ENCODE data around the gene PIGZ. TPM values are rescaled to one million over a fixed set of nuclear protein-coding genes. Genes with fewer than 3 reads are reported as not detected.
A peak's percentile ranks its signal among the peaks of the same experiment; 100 is the strongest.

The PIGZ gene
- total and polyA plus RNA-seq, 2 donors = 2.0 to 3.4 TPM

DNA sequence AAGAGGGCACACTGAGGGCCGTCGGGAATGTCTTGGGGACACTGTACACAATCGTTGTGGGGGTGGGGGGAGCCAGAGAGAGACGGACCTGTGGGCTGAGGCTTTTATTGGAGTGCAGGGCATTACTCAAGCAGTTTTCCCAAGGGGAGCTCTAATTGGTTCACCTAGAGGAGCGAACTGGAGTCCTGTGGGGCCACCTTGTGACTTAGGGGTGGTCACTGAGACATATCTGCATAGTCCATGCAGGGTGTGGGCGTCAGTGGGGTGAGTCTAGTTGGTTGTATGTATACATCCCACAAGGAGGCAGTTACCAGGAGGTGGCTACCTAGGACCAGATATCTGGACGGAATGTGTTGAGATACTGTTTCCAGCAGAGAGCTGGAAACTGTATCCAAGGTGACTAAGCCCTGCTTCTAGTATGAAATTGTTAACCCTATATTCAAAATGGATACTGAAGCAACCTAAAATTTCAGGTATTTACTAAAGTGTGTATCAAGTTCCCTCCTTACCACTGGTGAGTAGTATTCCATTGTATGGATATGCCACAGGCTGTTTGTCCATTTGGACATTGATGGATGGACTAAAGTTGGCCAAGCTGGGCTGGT, 2.6 kb upstream of the PIGZ start:
- no peak overlapping the region for H3K27ac ChIP-seq (ENCODE audit: low read depth in 1 of 2, low read length in 1 of 2)
- peaks cover 5 to 27% of the 10 kb centered on the region in 2 donors for H3K4me1 ChIP-seq (ENCODE audit: control insufficient read depth in 2 of 2, insufficient read depth in 2 of 2, low read length in 2 of 2)
- WGBS = 91% methylated on average over 7 of the region's 7 CpGs
- peaks cover 0 to 43% of the 10 kb centered on the region in 2 donors for H3K27me3 ChIP-seq (ENCODE audit: control insufficient read depth in 2 of 2, insufficient read depth in 1 of 2, low read length in 1 of 2)
- no peaks in the 10 kb centered on the region for H3K36me3 ChIP-seq (ENCODE audit: control insufficient read depth in 2 of 2, insufficient read depth in 2 of 2, low read length in 1 of 2)
- peaks cover 0 to 6% of the 10 kb centered on the region in 2 donors for H3K9me3 ChIP-seq (ENCODE audit: control insufficient read depth in 2 of 2, insufficient read depth in 1 of 2, low read length in 1 of 2)
- no peak overlapping the region for H3K4me3 ChIP-seq (ENCODE audit: low read length in 2 of 2)
- no peak for DNase-seq (ENCODE audit: low read depth in 6 of 9, low spot score in 9 of 9)

DNA sequence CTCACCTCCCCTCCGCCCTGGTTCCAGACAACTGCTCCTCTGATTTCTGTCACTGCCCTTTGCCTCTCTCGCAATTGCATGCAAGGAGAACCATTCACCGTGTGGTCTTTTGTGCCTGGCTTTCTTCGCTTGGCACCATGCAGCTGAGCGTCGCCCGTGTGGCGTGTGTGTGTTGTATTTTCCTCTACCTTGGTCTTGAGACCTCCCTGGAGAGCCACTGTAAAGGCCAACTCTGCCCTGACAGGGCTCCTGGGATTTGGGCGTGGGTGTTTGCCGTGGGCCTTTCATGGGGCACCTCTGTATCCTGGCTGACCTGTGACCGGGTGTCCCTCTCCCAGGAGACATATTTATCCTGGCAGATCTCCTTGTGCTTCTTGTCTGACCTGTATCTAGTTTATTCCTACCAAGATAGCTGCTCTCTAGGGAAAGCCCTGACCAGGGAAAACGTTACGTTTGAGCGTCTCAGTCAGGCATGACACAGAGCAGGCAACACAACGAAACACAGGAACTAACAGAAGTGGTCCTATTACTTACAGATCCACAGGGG, 2.0 kb upstream of the PIGZ start:
- WGBS = 94% methylated on average over 15 of the region's 15 CpGs
- H3K4me3 ChIP-seq (ENCODE audit: low read length in 2 of 2) = no peak overlapping the region
- no peak for DNase-seq (ENCODE audit: low read depth in 6 of 9, low spot score in 9 of 9)

DNA sequence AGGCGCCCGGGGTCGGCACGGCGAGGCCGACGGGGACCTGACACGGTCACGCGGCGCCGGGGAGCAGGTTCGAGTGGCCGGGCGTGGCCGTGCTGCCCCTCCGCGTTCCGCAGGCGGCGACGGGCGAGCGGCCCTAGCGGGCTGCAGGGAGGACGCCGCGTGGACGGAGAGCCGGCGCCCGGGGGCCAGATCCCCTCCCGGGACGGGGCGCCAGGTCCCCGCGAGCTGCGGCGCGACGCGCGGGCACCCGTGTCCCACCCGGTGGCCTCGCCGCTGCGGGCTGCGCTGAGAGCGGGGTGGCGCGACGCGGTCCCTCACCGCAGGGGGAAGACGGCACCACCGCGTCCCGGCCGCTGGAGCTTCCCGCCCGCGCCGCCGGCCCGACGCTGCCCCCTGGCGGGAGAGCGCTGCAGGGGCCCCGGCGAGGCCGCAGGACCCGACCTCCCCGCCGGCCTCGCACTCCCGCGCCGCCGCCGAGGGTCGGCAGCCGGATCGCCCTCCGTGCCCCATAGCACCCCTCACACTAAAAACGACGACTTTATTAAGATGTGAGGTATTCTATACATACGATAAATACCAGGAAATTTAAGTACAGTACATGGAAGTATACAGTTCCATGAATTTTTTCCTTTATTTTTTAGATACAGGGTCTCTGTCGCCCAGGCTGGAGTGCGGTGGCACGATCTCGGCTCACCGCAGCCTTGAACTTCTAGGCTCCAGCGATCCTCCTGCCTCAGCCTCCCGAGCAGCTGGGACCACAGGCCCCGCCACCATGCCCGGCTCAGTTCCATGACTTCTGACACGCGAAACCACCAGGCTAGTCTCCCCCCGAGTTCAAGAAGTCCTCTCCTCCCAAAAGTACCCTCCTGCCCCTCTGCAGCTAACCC, 1.3 kb upstream of the PIGZ start:
- H3K27ac ChIP-seq (ENCODE audit: low read depth in 1 of 2, low read length in 1 of 2) = no peak overlapping the region
- H3K9me3 ChIP-seq (ENCODE audit: control insufficient read depth in 2 of 2, insufficient read depth in 1 of 2, low read length in 1 of 2) = peaks cover 0 to 6% of the 10 kb centered on the region in 2 donors
- peak overlapping the region; percentile 52 to 79 for H3K4me3 ChIP-seq (ENCODE audit: low read length in 2 of 2)
- peaks cover 0 to 50% of the 10 kb centered on the region in 2 donors for H3K27me3 ChIP-seq (ENCODE audit: control insufficient read depth in 2 of 2, insufficient read depth in 1 of 2, low read length in 1 of 2)
- H3K4me1 ChIP-seq (ENCODE audit: control insufficient read depth in 2 of 2, insufficient read depth in 2 of 2, low read length in 2 of 2) = peaks cover 5 to 27% of the 10 kb centered on the region in 2 donors
- WGBS = 10% methylated on average over 100 of the region's 100 CpGs
- DNase-seq (ENCODE audit: low read depth in 6 of 9, low spot score in 9 of 9) = peak in 4 of 9 donors; percentile 45 to 75 (median 70)
- H3K36me3 ChIP-seq (ENCODE audit: control insufficient read depth in 2 of 2, insufficient read depth in 2 of 2, low read length in 1 of 2) = peaks cover 0 to 4% of the 10 kb centered on the region in 2 donors

More for the DNA sequence above, 2.0 kb upstream of the PIGZ start:
- Histone ChIP-seq H3K36me3 (ENCODE audit: control insufficient read depth in 2 of 2, insufficient read depth in 2 of 2, low read length in 1 of 2) (peaks cover 0 to 4% of the 10 kb centered on the region in 2 donors), H3K27ac (ENCODE audit: low read depth in 1 of 2, low read length in 1 of 2) (no peak overlapping the region), H3K27me3 (ENCODE audit: control insufficient read depth in 2 of 2, insufficient read depth in 1 of 2, low read length in 1 of 2) (peaks cover 0 to 47% of the 10 kb centered on the region in 2 donors), H3K9me3 (ENCODE audit: control insufficient read depth in 2 of 2, insufficient read depth in 1 of 2, low read length in 1 of 2) (peaks cover 0 to 6% of the 10 kb centered on the region in 2 donors), H3K4me1 (ENCODE audit: control insufficient read depth in 2 of 2, insufficient read depth in 2 of 2, low read length in 2 of 2) (peaks cover 5 to 27% of the 10 kb centered on the region in 2 donors)

DNA sequence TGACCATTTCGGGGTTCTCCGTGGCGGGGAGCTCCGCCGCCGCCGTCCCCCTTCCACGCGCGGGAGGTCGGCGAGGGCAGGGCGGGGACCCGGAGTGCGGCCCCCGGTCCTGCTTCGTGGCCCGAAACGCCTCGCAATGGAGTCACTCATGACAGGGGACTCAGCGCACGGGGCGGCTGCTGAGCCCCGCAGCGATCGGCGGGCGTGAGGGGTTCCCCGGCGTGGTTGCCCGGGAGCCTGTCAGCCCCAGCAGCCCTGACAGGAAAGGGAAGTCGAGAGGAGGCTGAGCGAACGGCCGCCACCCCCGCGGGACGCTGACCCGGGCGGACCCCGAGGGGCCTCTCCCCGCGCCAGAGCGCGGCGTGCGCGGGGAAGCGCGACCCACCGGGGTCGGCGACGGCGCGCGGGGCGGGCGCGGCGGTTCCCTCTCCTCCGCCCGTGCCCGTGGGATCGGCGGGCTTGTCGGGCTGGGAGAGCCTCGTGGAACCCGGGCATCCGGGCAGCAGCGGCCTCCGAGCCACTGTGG, 564 bp upstream of the PIGZ start:
- peak overlapping the region in 1 of 2 donors; percentile 21 for H3K27ac ChIP-seq (ENCODE audit: low read depth in 1 of 2, low read length in 1 of 2)
- under 1% methylated on average over 72 of the region's 72 CpGs for WGBS
- peaks cover 0 to 6% of the 10 kb centered on the region in 2 donors for H3K9me3 ChIP-seq (ENCODE audit: control insufficient read depth in 2 of 2, insufficient read depth in 1 of 2, low read length in 1 of 2)
- peaks cover 5 to 30% of the 10 kb centered on the region in 2 donors for H3K4me1 ChIP-seq (ENCODE audit: control insufficient read depth in 2 of 2, insufficient read depth in 2 of 2, low read length in 2 of 2)
- peaks cover 0 to 54% of the 10 kb centered on the region in 2 donors for H3K27me3 ChIP-seq (ENCODE audit: control insufficient read depth in 2 of 2, insufficient read depth in 1 of 2, low read length in 1 of 2)
- peak in 3 of 9 donors; percentile 35 to 63 (median 40) for DNase-seq (ENCODE audit: low read depth in 6 of 9, low spot score in 9 of 9)
- H3K4me3 ChIP-seq (ENCODE audit: low read length in 2 of 2) = peak overlapping the region; percentile 52 to 79
- peaks cover 0 to 4% of the 10 kb centered on the region in 2 donors for H3K36me3 ChIP-seq (ENCODE audit: control insufficient read depth in 2 of 2, insufficient read depth in 2 of 2, low read length in 1 of 2)

DNA sequence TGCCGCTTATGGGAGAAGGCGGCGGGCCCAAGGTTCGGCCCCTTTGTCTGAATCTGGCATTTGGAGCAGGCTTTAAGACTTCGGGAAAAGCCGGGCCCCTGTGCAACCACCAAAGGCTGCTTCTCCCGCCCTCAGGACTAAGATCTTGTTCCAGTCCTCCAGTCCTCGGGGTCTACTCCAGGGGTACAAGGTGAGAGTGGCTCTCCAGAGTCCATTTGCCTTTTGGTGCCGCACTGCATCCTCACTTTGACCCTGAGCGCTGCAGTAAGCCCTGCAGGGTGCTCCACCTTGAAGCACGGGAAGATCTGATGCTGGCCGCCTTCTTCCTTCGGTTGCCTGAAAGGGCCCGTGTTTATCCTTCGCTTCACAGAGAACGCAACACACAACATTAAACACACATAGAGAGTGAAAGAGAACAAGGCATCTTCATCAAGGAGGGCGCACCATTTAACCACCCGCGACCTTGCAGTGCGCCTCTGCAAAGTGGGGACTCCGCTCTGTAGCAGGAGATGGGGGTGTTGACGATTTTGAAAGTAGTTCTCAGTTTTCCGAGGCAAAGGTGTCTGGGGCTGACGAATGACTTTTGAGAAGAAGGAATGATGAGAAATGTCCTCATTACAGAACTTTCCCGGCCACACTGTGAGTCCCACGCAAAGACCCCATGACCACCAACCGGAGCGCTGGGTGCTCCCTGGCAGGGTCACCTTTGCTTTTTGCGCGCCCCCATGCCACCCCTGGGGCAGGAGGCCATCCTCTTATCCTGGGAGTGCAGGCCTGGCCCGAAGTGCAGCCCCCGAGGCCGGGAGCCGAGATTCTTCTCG, 1.0 kb downstream of the PIGZ start:
- 69% methylated on average over 35 of the region's 35 CpGs for WGBS

DNA sequence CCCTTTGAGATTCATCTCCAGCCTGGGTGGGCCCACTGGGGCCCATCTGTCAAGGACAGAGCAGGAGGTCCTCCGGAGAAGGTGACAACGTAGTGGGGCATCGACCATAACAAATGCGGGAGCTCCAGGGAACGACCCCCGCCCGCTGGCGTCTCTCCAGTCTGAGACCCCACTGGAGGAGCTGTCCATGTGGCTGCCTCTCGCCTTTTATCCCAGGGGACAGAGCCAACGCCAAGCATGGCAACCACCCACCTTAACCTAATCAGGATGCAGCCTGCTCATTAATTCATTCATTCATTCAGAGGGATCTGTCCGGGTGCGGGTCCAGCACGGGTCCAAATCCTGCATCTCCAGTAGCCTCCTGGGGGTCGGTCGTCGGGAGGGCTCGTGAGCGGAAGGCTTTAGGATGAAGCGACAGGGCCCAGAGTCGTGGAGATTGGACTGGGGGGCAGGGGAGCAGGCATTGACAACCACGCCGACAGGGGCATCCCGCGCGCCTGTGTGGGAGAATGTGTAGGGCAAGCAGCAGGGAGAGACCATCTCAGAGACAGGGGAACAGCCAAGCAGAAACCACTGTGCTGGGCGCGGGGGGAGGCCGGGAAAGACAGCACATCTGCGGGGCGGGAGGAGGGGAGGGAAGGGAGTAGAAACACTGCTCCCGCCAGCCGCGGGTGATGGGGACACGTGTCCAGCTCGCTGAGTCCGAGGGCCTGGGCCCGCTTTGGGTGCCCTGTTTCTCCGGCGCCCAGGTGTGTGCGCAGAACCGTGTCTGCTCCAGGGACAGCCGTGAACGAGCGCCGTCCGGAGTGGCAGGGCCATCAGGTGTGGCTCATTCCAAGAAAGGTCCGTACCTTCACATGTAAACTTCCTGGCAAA, 1.9 kb downstream of the PIGZ start:
- no peak overlapping the region for H3K27ac ChIP-seq (ENCODE audit: low read depth in 1 of 2, low read length in 1 of 2)
- peaks cover 0 to 54% of the 10 kb centered on the region in 2 donors for H3K27me3 ChIP-seq (ENCODE audit: control insufficient read depth in 2 of 2, insufficient read depth in 1 of 2, low read length in 1 of 2)
- peaks cover 18 to 49% of the 10 kb centered on the region in 2 donors for H3K4me1 ChIP-seq (ENCODE audit: control insufficient read depth in 2 of 2, insufficient read depth in 2 of 2, low read length in 2 of 2)
- DNase-seq (ENCODE audit: low read depth in 6 of 9, low spot score in 9 of 9) = no peak
- no peak overlapping the region for H3K4me3 ChIP-seq (ENCODE audit: low read length in 2 of 2)
- peaks cover 0 to 4% of the 10 kb centered on the region in 2 donors for H3K36me3 ChIP-seq (ENCODE audit: control insufficient read depth in 2 of 2, insufficient read depth in 2 of 2, low read length in 1 of 2)
- 80% methylated on average over 47 of the region's 47 CpGs for WGBS
- H3K9me3 ChIP-seq (ENCODE audit: control insufficient read depth in 2 of 2, insufficient read depth in 1 of 2, low read length in 1 of 2) = peaks cover 0 to 6% of the 10 kb centered on the region in 2 donors

More for the DNA sequence above, 1.0 kb downstream of the PIGZ start:
- peaks cover 13 to 42% of the 10 kb centered on the region in 2 donors for H3K4me1 ChIP-seq (ENCODE audit: control insufficient read depth in 2 of 2, insufficient read depth in 2 of 2, low read length in 2 of 2)
- peak in 1 of 9 donors; percentile 27 for DNase-seq (ENCODE audit: low read depth in 6 of 9, low spot score in 9 of 9)
- H3K27me3 ChIP-seq (ENCODE audit: control insufficient read depth in 2 of 2, insufficient read depth in 1 of 2, low read length in 1 of 2) = peaks cover 0 to 54% of the 10 kb centered on the region in 2 donors
- no peak overlapping the region for H3K27ac ChIP-seq (ENCODE audit: low read depth in 1 of 2, low read length in 1 of 2)
- H3K9me3 ChIP-seq (ENCODE audit: control insufficient read depth in 2 of 2, insufficient read depth in 1 of 2, low read length in 1 of 2) = peaks cover 0 to 6% of the 10 kb centered on the region in 2 donors
- H3K36me3 ChIP-seq (ENCODE audit: control insufficient read depth in 2 of 2, insufficient read depth in 2 of 2, low read length in 1 of 2) = peaks cover 0 to 4% of the 10 kb centered on the region in 2 donors
- peak overlapping the region; percentile 45 to 79 for H3K4me3 ChIP-seq (ENCODE audit: low read length in 2 of 2)

DNA sequence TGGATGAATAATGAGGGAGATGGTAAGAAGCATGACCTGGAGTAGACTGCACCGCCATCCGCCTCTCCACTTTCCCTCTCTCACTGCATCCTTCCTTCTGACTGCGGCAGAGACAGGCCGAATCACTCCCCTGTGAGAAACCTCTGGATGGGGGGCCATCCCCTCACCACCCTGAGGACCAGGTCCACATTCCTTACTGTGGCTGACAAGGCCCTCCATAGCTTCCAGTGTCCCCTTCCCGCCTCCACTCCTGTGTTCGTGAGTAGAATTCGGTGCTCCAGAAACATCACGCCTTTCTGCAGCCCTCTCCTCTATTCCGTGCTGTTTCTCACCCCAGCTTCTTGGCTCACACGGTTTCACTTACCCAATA, 2.8 kb downstream of the PIGZ start:
- Histone ChIP-seq H3K4me1 (ENCODE audit: control insufficient read depth in 2 of 2, insufficient read depth in 2 of 2, low read length in 2 of 2) (peaks cover 18 to 49% of the 10 kb centered on the region in 2 donors), H3K9me3 (ENCODE audit: control insufficient read depth in 2 of 2, insufficient read depth in 1 of 2, low read length in 1 of 2) (peaks cover 0 to 4% of the 10 kb centered on the region in 2 donors), H3K36me3 (ENCODE audit: control insufficient read depth in 2 of 2, insufficient read depth in 2 of 2, low read length in 1 of 2) (peaks cover 0 to 4% of the 10 kb centered on the region in 2 donors), H3K27ac (ENCODE audit: low read depth in 1 of 2, low read length in 1 of 2) (no peak overlapping the region), H3K27me3 (ENCODE audit: control insufficient read depth in 2 of 2, insufficient read depth in 1 of 2, low read length in 1 of 2) (peaks cover 0 to 47% of the 10 kb centered on the region in 2 donors), H3K4me3 (ENCODE audit: low read length in 2 of 2) (no peak overlapping the region)
- WGBS = 98% methylated on average over 10 of the region's 10 CpGs
- no peak for DNase-seq (ENCODE audit: low read depth in 6 of 9, low spot score in 9 of 9)
